MCF 10A (cell line): ENCODE results near the gene SIRT7. TPM values are rescaled to one million over a fixed set of nuclear protein-coding genes. Genes with fewer than 3 reads are reported as not detected.

Source experiments
- BruUV-seq: library from RNA; stranded (reverse); fragments of 400-500 nt; replicated peaks from 2 replicates; lab custom pipeline; 2021; lab: Mats Ljungman, UMichigan
- CTCF ChIA-PET: fragments of 300-600 bp; sonication (Branson Sonifier 250); formaldehyde crosslinking; extraction: SDS; loops from one replicate; lab custom pipeline; 2021; ENCODE audit warnings: antibody characterized with exemption, inconsistent platforms; lab: Yijun Ruan, JAX
- POLR2A ChIA-PET: fragments of 300-600, 350-650 bp; sonication (Branson Sonifier 250); formaldehyde crosslinking; extraction: SDS; loops from one replicate; lab custom pipeline; 2020; ENCODE audit warnings: antibody characterized with exemption, inconsistent platforms; lab: Yijun Ruan, JAX
- DNase-seq: peaks from one replicate; pipeline ENCODE4 v3.0.0-alpha.2; 2018; ENCODE audit not compliant: unreplicated experiment
- H3K27ac Mint-ChIP-seq: one replicate; pipeline ENCODE4 v1.8.0; 2022; ENCODE audit warnings: mild to moderate bottlenecking, low read depth, mixed read lengths; ENCODE audit not compliant: unreplicated experiment
- H3K27me3 Mint-ChIP-seq: one replicate; pipeline ENCODE4 v1.8.0; 2022; ENCODE audit warnings: mixed read lengths; ENCODE audit not compliant: insufficient read depth, unreplicated experiment
- H3K36me3 Mint-ChIP-seq: one replicate; pipeline ENCODE4 v1.8.0; 2022; ENCODE audit warnings: mild to moderate bottlenecking, moderate library complexity, mixed read lengths; ENCODE audit not compliant: insufficient read depth, unreplicated experiment
- H3K4me1 Mint-ChIP-seq: one replicate; pipeline ENCODE4 v1.8.0; 2022; ENCODE audit warnings: mixed read lengths; ENCODE audit not compliant: insufficient read depth, unreplicated experiment
- H3K4me3 Mint-ChIP-seq: one replicate; pipeline ENCODE4 v1.8.0; 2022; ENCODE audit warnings: mild to moderate bottlenecking, moderate library complexity, mixed read lengths; ENCODE audit not compliant: unreplicated experiment
- H3K9me3 Mint-ChIP-seq: one replicate; pipeline ENCODE4 v1.8.0; 2022; ENCODE audit warnings: mixed read lengths; ENCODE audit not compliant: unreplicated experiment
- intact Hi-C: fragments of 100-400 bp; cut with micrococcal nuclease; formaldehyde crosslinking; loops from 2 replicates; pipeline ENCODE4 v1.14.1; 2022
- total RNA-seq: library from RNA; stranded (reverse); gene quantifications from 2 replicates; pipeline ENCODE4 v1.2.3, GENCODE V29; 2022
- TF ChIP-seq, protein P1 (sequence below): fragments of 200-600 bp; IDR thresholded peaks from one replicate; pipeline ENCODE4 v1.8.0; 2022; ENCODE audit warnings: antibody characterized with exemption, mild to moderate bottlenecking; ENCODE audit not compliant: unreplicated experiment

SIRT7 gene
- total RNA-seq, 1 experiment from 2014 or later = 36.6 TPM

DNA sequence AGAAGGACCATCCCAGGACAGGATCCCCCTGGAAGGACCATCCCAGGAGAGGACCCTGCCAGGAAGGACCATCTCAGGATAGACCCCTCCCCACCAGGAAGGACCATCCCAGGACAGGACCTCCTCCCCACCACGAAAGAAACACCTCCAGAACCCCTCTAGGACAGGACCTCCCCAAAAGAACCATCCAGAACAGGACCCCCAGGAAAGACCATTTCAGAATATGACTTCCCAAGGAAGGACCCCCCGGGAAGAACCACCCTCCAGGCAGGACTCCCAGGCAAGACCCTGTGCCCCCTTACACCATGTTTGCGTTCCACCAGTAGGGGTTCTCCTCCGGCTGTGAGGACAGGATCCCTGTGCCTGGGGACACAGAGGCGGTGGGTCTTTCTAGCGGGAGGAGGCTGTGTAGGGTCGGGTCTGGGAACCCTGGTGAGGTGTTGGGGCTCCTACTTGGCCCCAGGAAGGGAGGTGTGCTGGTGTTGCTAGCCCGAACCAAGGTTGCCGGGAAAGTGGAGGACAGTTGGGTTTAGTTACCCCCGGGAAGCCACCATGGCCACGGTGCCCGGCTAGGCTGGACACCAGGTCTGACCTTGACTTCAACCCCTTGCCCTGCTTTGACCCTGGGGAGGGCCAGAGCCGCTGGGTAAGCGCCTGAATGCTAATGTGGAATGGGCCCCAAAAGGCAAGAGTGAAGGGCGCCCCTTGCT lies 40.8 kb upstream of the SIRT7 start:
- ChIA-PET POLR2A (interaction anchor here (0.6 to 1.8 kb wide), 8 partner anchors 26 to 72 kb away, joined by 3 to 35 read pairs (median 6); partner anchors contain the start of genes CENPX and LRRC45), CTCF (interaction anchor here (0.6 to 2.3 kb wide), 26 partner anchors 9 to 455 kb away, joined by 3 to 74 read pairs (median 4); partner anchors contain the start of genes CENPX, DUS1L and LRRC45)
- no TSS peak for BruUV-seq
- Mint-ChIP-seq H3K27ac (no peak overlapping the region), H3K4me1 (no peaks in the 10 kb centered on the region), H3K4me3 (no peak overlapping the region), H3K36me3 (no peaks in the 10 kb centered on the region), H3K9me3 (no peaks in the 10 kb centered on the region), H3K27me3 (peaks cover 9% of the 10 kb centered on the region)
- TF ChIP-seq, protein P1, sequence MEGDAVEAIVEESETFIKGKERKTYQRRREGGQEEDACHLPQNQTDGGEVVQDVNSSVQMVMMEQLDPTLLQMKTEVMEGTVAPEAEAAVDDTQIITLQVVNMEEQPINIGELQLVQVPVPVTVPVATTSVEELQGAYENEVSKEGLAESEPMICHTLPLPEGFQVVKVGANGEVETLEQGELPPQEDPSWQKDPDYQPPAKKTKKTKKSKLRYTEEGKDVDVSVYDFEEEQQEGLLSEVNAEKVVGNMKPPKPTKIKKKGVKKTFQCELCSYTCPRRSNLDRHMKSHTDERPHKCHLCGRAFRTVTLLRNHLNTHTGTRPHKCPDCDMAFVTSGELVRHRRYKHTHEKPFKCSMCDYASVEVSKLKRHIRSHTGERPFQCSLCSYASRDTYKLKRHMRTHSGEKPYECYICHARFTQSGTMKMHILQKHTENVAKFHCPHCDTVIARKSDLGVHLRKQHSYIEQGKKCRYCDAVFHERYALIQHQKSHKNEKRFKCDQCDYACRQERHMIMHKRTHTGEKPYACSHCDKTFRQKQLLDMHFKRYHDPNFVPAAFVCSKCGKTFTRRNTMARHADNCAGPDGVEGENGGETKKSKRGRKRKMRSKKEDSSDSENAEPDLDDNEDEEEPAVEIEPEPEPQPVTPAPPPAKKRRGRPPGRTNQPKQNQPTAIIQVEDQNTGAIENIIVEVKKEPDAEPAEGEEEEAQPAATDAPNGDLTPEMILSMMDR = no peak
- intact Hi-C loops = loop anchor here (1.0 kb wide), 1 partner anchor 63 kb away; no protein-coding TSS in a partner anchor
- no peak for DNase-seq

DNA sequence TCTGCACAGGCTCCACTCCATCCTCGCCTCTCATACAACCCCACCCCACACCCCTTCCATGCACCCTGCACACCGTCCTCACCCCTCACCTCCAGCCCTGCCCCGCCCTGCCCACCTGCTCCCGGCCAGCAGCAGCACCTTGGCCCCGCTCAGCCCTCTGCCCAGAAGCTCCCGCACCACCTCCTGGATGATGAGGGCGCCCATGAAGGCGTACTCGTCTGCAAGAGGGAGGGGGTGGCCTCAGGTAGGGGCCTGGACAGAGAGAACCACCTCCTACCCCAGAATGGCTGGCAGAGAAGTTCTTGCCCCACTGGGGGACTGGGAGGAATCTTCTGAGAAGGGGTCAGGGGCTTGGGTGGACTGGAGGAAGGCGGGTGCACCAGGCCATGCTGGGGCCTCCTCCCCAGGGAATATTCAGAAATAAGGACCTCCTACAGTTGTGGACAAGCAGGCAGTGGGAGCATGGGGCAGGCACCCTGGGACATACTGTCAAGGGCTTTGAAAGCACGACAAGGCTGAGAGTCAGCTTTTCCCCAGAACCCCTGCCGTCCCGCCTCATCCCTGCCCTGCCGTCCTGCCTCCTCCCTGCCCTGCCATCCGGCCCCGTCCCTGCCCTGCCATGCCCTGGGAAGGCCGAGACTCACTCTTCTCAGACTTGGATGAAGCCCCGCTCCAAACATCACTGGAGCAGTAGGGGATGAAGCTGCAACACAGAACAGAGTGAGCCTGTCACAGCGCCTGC lies 39.9 kb upstream of the SIRT7 start:
- ChIA-PET POLR2A (interaction anchor here (1.2 kb wide), 1 partner anchor 63 kb away, joined by 6 read pairs; no protein-coding TSS in a partner anchor), CTCF (interaction anchor here (0.6 kb wide), 2 partner anchors 40 to 219 kb away, joined by 4 to 5 read pairs; no protein-coding TSS in a partner anchor)
- Mint-ChIP-seq H3K9me3 (no peaks in the 10 kb centered on the region), H3K4me3 (no peak overlapping the region), H3K27me3 (peaks cover 9% of the 10 kb centered on the region), H3K36me3 (no peaks in the 10 kb centered on the region), H3K4me1 (no peaks in the 10 kb centered on the region), H3K27ac (no peak overlapping the region)
- TF ChIP-seq, protein P1 = no peak
- no TSS peak for BruUV-seq
- no peak for DNase-seq
- intact Hi-C loops = no loop called here

DNA sequence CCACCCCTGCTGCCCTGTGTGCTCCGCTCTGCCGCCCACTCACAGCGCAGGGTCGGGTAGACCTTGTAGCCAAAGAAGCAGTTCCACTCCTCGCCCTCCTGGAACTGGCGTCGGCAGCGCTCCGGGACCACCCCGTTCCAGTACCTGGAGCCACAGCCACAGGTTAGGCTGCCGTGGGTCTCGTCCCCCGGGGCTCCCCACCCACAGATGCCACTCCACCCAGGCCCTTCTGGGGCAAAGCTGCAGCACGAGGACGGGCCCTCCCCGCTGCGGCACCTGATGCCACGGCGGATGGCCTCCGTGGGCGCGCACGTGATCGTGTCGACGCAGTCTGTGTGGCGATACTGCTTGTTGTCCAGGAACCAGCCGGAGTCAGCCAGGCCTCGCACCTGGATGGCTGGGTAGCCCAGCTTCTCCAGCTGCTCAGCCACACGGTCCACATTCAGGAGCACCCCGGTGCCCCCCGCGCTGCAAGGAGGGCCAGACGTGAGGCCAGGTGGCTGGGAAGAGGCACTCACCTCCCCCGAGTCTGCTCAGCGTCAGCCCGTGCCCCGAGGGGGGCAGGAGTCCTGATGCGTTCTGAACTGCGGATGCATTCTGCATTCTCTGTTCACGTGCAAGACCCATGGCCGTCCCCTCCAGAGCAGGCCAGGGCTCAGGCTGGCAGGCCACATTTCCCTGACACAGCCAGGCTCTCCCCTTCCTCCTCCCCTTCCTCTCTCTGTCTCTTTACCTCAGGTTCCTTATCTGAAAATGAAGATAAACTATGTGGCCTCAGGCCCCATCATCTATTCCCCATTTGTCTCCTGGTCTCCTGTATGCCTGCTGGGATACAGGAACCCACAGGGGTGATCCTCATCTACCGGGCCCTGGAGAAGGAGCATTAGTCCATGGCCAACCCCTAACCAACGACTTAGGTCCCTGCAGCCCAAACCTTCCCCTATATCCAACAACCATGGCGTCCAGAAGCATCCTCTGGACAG lies 38.9 kb upstream of the SIRT7 start:
- no peak for DNase-seq
- no peak overlapping the region for H3K4me3 Mint-ChIP-seq
- no peaks in the 10 kb centered on the region for H3K36me3 Mint-ChIP-seq
- TF ChIP-seq, protein P1 = no peak
- intact Hi-C loops = no loop called here
- CTCF ChIA-PET = no interaction called here
- no TSS peak for BruUV-seq
- H3K27me3 Mint-ChIP-seq = peaks cover 9% of the 10 kb centered on the region
- POLR2A ChIA-PET = interaction anchor here (0.6 kb wide), 1 partner anchor 65 kb away, joined by 5 read pairs; no protein-coding TSS in a partner anchor
- H3K4me1 Mint-ChIP-seq = no peaks in the 10 kb centered on the region
- H3K27ac Mint-ChIP-seq = no peak overlapping the region
- H3K9me3 Mint-ChIP-seq = no peaks in the 10 kb centered on the region
